ENCODE data around the gene HEXA.
A peak's percentile ranks its signal among the peaks of the same experiment; 100 is the strongest.

The HEXA gene

DNA sequence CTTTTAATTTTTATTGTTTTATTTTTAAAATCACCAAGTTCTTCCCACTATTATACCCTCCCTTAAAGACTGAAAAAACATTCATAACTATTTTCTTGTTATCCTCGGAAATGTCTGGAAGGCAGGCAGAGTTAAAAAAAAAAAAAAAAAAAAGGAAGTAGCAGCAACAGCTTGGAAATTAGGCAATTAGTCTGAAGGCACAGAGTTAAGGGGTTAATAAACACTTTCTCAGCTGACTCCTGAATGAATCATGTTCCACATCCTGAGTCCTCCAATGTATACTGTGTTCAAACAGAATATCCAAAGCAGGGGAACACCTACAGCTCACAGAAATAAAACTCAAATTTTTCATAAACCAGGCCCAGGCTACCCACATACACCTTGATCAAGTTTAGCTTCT lies 5.8 kb downstream of the HEXA start:
- H3K36me3 ChIP-seq (replicated peaks): no peaks in the 10 kb centered on the region
- in situ Hi-C loops (cut with HindIII; ENCODE audit: low pct_ligation_motif_present, low sequenced_read_pairs): no loop called here
- no peaks in the 10 kb centered on the region for H3K27me3 ChIP-seq (replicated peaks)
- H3K4me3 ChIP-seq (ENCODE audit: low read depth, low read length): no peak overlapping the region
- no peak for DNase-seq
- TF ChIP-seq, protein P1, sequence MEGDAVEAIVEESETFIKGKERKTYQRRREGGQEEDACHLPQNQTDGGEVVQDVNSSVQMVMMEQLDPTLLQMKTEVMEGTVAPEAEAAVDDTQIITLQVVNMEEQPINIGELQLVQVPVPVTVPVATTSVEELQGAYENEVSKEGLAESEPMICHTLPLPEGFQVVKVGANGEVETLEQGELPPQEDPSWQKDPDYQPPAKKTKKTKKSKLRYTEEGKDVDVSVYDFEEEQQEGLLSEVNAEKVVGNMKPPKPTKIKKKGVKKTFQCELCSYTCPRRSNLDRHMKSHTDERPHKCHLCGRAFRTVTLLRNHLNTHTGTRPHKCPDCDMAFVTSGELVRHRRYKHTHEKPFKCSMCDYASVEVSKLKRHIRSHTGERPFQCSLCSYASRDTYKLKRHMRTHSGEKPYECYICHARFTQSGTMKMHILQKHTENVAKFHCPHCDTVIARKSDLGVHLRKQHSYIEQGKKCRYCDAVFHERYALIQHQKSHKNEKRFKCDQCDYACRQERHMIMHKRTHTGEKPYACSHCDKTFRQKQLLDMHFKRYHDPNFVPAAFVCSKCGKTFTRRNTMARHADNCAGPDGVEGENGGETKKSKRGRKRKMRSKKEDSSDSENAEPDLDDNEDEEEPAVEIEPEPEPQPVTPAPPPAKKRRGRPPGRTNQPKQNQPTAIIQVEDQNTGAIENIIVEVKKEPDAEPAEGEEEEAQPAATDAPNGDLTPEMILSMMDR (IDR thresholded peaks at IDR 0.05; ENCODE audit: low read depth, low read length, missing control alignments): no peak
- no peak overlapping the region for H3K27ac ChIP-seq

GRCh38 chr15:72368899-72369298 lies 6.9 kb downstream of the HEXA start:
- Histone ChIP-seq H3K4me3 (ENCODE audit: low read depth, low read length) (no peak overlapping the region), H3K36me3 (replicated peaks) (no peaks in the 10 kb centered on the region), H3K27ac (no peak overlapping the region), H3K27me3 (replicated peaks) (no peaks in the 10 kb centered on the region)
- DNase-seq: no peak
- TF ChIP-seq, protein P1 (IDR thresholded peaks at IDR 0.05; ENCODE audit: low read depth, low read length, missing control alignments): no peak
- in situ Hi-C loops (cut with HindIII; ENCODE audit: low pct_ligation_motif_present, low sequenced_read_pairs): no loop called here

DNA sequence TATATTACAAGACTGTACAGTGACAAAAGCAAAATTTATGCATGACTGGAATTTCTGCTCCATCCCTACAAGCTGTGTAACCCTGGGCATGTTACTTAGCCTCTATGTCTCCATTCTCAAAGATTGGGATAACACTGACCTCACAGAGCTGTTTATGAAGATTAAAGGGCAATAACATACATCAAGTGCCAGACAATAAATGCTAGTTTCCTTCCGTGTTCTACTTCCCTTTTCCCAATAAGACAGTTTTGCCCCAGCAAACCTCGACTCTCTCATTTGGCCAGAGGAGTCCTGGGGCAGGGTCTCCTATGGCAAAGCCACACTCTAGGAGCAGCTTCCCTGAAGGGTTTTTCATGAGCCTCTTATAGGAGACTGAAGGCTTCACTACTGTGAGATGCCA lies 7.5 kb downstream of the HEXA start:
- Histone ChIP-seq H3K27ac (no peak overlapping the region), H3K4me3 (ENCODE audit: low read depth, low read length) (no peak overlapping the region), H3K36me3 (replicated peaks) (no peaks in the 10 kb centered on the region), H3K27me3 (replicated peaks) (no peaks in the 10 kb centered on the region)
- DNase-seq: no peak
- TF ChIP-seq, protein P1 (IDR thresholded peaks at IDR 0.05; ENCODE audit: low read depth, low read length, missing control alignments): no peak
- in situ Hi-C loops (cut with HindIII; ENCODE audit: low pct_ligation_motif_present, low sequenced_read_pairs): no loop called here

GRCh38 chr15:72365844-72366243 lies 10.0 kb downstream of the HEXA start:
- H3K36me3 ChIP-seq (replicated peaks): no peaks in the 10 kb centered on the region
- TF ChIP-seq, protein P1 (IDR thresholded peaks at IDR 0.05; ENCODE audit: low read depth, low read length, missing control alignments): no peak
- in situ Hi-C loops (cut with HindIII; ENCODE audit: low pct_ligation_motif_present, low sequenced_read_pairs): no loop called here
- no peak overlapping the region for H3K27ac ChIP-seq
- no peak overlapping the region for H3K4me3 ChIP-seq (ENCODE audit: low read depth, low read length)
- DNase-seq: no peak
- no peaks in the 10 kb centered on the region for H3K27me3 ChIP-seq (replicated peaks)

- no peak overlapping the region for H3K4me3 ChIP-seq (ENCODE audit: low read depth, low read length)
- no peaks in the 10 kb centered on the region for H3K27me3 ChIP-seq (replicated peaks)
- no peaks in the 10 kb centered on the region for H3K36me3 ChIP-seq (replicated peaks)
- TF ChIP-seq, protein P1 (IDR thresholded peaks at IDR 0.05; ENCODE audit: low read depth, low read length, missing control alignments): no peak
- in situ Hi-C loops (cut with HindIII; ENCODE audit: low pct_ligation_motif_present, low sequenced_read_pairs): no loop called here
- DNase-seq: no peak
- no peak overlapping the region for H3K27ac ChIP-seq
Measured at GRCh38 chr15:72361176-72361575, 14.6 kb downstream of the HEXA start.

- peaks cover 2% of the 10 kb centered on the region for H3K36me3 ChIP-seq (replicated peaks)
Measured at GRCh38 chr15:72358650-72359171, 17.1 kb downstream of the HEXA start.

More at GRCh38 chr15:72358650-72359171, 17.1 kb downstream of the HEXA start:
- in situ Hi-C loops (cut with HindIII; ENCODE audit: low pct_ligation_motif_present, low sequenced_read_pairs): no loop called here
- Histone ChIP-seq H3K27ac (no peak overlapping the region), H3K27me3 (replicated peaks) (no peaks in the 10 kb centered on the region), H3K4me3 (ENCODE audit: low read depth, low read length) (no peak overlapping the region)
- TF ChIP-seq, protein P1 (IDR thresholded peaks at IDR 0.05; ENCODE audit: low read depth, low read length, missing control alignments): no peak
- peak; percentile 61 for DNase-seq

All from brain microvascular endothelial cell (primary cell).